Osteoblast (primary cell): ENCODE results near the gene AKT1S1. TPM values are rescaled to one million over a fixed set of nuclear protein-coding genes. Genes with fewer than 3 reads are reported as not detected.

ENCODE experiments used
- DNase-seq: peaks from one replicate; pipeline ENCODE4 v3.0.0; 2011; ENCODE audit warnings: low spot score, mixed read lengths; ENCODE audit not compliant: insufficient read length; ENCODE audit errors: missing footprints
- H2AFZ ChIP-seq: 2 replicates; pipeline ENCODE4 v1.6.0; 2011; ENCODE audit warnings: mild to moderate bottlenecking, low read length
- H3K27ac ChIP-seq: 2 replicates; pipeline ENCODE4 v1.5.1; 2011; ENCODE audit warnings: mild to moderate bottlenecking, low read depth, low read length, moderate library complexity
- H3K27me3 ChIP-seq: 2 replicates; pipeline ENCODE4 v1.6.0; 2012; ENCODE audit warnings: mild to moderate bottlenecking, control low read depth, inconsistent platforms, low read length, moderate library complexity; ENCODE audit not compliant: insufficient read depth
- H3K36me3 ChIP-seq: 2 replicates; pipeline ENCODE4 v1.5.1; 2011; ENCODE audit warnings: mild to moderate bottlenecking, low read length, control low read depth, moderate library complexity; ENCODE audit not compliant: insufficient read depth
- H3K4me1 ChIP-seq: 2 replicates; pipeline ENCODE4 v1.5.1; 2011; ENCODE audit warnings: mild to moderate bottlenecking, low read length, control low read depth, moderate library complexity; ENCODE audit not compliant: insufficient read depth
- H3K4me2 ChIP-seq: 2 replicates; pipeline ENCODE4 v1.6.0; 2011; ENCODE audit warnings: mild to moderate bottlenecking, low read length; ENCODE audit not compliant: insufficient read depth
- H3K4me3 ChIP-seq: fragments of 200-600 bp; sonication (generic); 3 replicates; pipeline ENCODE4 v1.5.1; 2012; ENCODE audit warnings: mild to moderate bottlenecking, low read length, inconsistent platforms; ENCODE audit not compliant: insufficient read depth
- H3K79me2 ChIP-seq: 2 replicates; pipeline ENCODE4 v1.6.0; 2012; ENCODE audit warnings: mild to moderate bottlenecking, low read length, control low read depth, inconsistent platforms; ENCODE audit not compliant: insufficient read depth
- H3K9me3 ChIP-seq: 2 replicates; pipeline ENCODE4 v1.5.1; 2011; ENCODE audit warnings: low read depth, low read length, control low read depth
- H4K20me1 ChIP-seq: 2 replicates; pipeline ENCODE4 v1.6.0; 2012; ENCODE audit warnings: mild to moderate bottlenecking, low read length, control low read depth; ENCODE audit not compliant: insufficient read depth
- total RNA-seq: library from RNA; depleted of rRNA; stranded (reverse); fragments of >200 nt; gene quantifications from 2 replicates; pipeline ENCODE4 v1.2.3, GENCODE V29; 2012
- TF ChIP-seq, protein P1 (sequence below): IDR thresholded peaks from 2 replicates; pipeline ENCODE4 v1.5.1; 2011; ENCODE audit warnings: mild to moderate bottlenecking, low read depth, low read length, moderate library complexity; ENCODE audit errors: extremely low read depth

AKT1S1 gene
- total RNA-seq, 1 donor: 13.4 TPM

DNA sequence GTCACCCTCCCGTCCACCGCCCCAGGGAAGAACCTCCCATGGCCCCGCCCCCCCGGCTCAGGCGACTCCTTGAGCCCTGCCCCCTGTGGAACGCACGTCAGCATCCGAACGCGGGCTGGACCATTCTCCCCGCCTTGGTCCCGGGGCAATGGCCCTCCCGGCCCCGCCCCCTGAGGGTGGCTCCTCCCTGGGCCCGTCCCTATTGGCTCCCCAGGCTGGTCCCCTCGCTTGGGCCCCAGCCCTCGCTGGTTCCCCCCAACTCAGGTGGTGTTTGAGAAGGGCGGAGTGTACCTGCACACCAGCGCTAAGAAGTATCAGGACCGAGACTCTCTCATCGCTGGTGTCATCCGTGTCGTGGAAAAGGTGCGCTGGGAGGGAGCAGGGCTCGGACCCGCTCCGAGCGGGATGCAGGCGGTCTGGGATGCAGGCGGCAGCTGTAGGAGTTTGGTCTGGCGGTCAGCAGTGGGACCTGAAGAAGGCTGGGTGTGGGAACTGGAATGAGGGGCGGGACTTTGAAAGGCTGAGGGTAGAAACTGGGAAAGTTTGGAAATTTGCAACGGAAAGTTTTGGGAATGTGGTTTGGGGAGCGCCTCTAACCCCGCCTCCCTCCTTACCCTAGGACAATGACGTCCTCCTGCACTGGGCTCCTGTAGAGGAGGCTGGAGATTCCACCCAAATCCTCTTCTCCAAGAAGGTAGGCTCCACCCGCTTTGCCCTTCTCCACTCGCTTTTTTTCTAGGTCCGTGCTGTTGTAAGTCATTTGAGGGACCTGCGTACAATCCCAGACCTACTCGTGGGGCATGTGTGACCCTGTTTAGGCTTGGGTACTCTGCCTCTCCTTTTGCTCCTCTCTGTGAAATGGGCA is 956 bp upstream of the AKT1S1 start:
- no peaks in the 10 kb centered on the region for H3K9me3 ChIP-seq
- H3K27ac ChIP-seq: peak overlapping the region; percentile 100
- peaks cover 20% of the 10 kb centered on the region for H3K4me1 ChIP-seq
- peak overlapping the region; percentile 94 for H3K4me2 ChIP-seq
- TF ChIP-seq, protein P1, sequence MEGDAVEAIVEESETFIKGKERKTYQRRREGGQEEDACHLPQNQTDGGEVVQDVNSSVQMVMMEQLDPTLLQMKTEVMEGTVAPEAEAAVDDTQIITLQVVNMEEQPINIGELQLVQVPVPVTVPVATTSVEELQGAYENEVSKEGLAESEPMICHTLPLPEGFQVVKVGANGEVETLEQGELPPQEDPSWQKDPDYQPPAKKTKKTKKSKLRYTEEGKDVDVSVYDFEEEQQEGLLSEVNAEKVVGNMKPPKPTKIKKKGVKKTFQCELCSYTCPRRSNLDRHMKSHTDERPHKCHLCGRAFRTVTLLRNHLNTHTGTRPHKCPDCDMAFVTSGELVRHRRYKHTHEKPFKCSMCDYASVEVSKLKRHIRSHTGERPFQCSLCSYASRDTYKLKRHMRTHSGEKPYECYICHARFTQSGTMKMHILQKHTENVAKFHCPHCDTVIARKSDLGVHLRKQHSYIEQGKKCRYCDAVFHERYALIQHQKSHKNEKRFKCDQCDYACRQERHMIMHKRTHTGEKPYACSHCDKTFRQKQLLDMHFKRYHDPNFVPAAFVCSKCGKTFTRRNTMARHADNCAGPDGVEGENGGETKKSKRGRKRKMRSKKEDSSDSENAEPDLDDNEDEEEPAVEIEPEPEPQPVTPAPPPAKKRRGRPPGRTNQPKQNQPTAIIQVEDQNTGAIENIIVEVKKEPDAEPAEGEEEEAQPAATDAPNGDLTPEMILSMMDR: no peak
- DNase-seq: peak; percentile 100
- H3K27me3 ChIP-seq: no peaks in the 10 kb centered on the region
- peaks cover 41% of the 10 kb centered on the region for H3K79me2 ChIP-seq
- peak overlapping the region; percentile 100 for H3K4me3 ChIP-seq
- peak overlapping the region; percentile 96 for H2AFZ ChIP-seq
- peaks cover 33% of the 10 kb centered on the region for H3K36me3 ChIP-seq
- H4K20me1 ChIP-seq: peaks cover 4% of the 10 kb centered on the region

DNA sequence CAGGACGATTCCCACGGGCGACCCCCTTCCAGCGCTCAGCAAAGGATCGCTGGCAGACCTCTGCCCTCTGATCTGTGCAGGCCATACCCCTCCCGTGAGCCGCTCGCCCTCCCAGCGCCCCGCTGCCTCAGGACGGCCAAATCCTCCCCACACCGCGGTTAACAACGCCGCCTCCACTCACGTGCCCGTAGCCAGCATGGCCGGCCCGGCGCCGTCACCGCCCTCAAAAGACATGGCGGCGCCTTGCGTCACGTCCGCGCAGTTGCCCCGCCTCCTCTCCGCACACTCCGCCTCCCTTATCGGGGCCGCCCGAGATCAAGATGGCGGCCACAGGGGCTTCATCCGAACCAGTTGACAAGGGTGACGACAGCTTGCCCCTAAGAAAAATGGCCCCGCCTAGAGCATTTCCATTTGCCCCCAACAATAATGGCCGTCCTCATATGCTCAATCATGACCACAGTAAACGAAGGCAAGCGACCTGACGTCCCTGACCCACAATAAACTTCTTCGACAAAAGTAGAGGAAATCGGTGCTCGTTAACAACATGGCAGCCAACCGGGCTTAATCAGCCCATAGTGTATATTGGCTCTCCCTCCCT is 634 bp downstream of the AKT1S1 start:
- Histone ChIP-seq H3K79me2 (peaks cover 49% of the 10 kb centered on the region), H3K27me3 (no peaks in the 10 kb centered on the region)

DNA sequence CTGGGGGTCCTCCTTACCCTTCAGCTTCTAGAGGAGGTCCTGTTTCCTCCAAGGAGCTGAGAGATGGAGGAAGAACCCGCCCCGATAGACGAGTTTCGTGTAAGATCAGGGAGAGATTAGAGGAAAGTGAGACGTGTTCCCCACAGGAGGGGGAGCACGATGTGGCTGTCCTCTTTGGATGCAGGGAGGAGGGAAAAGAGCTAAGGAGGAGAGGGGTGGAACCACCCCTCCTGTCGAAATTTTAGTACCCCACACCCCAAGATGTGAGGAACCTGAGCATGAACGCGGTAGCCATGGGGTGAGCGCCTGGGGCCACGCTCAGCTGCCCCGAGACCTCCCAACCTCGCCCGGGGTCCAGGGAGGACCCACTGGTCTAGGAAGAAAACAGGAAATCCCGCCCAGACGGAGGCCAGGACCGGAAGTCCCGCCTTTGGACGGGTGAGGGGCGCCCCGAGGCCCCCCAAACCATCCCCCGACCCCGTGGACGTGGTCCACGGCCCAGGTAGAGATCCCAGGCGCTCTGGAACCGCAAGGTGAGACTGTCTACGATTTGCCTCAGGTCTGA is 1.2 kb downstream of the AKT1S1 start:
- H3K4me3 ChIP-seq: peak overlapping the region; percentile 100
- no peaks in the 10 kb centered on the region for H3K27me3 ChIP-seq
- peaks cover 20% of the 10 kb centered on the region for H3K4me1 ChIP-seq
- H2AFZ ChIP-seq: peak overlapping the region; percentile 91
- H4K20me1 ChIP-seq: peaks cover 4% of the 10 kb centered on the region
- no peaks in the 10 kb centered on the region for H3K9me3 ChIP-seq
- peaks cover 54% of the 10 kb centered on the region for H3K79me2 ChIP-seq
- TF ChIP-seq, protein P1: no peak
- H3K36me3 ChIP-seq: peaks cover 20% of the 10 kb centered on the region
- peak overlapping the region; percentile 94 for H3K4me2 ChIP-seq
- H3K27ac ChIP-seq: peak overlapping the region; percentile 100
- peak; percentile 93 for DNase-seq

More for the DNA sequence above, 634 bp downstream of the AKT1S1 start:
- peak; percentile 97 for DNase-seq
- H2AFZ ChIP-seq: peak overlapping the region; percentile 98
- peak overlapping the region; percentile 100 for H3K27ac ChIP-seq
- H3K4me1 ChIP-seq: peaks cover 20% of the 10 kb centered on the region
- H3K4me2 ChIP-seq: peak overlapping the region; percentile 94
- H3K9me3 ChIP-seq: no peaks in the 10 kb centered on the region
- peaks cover 4% of the 10 kb centered on the region for H4K20me1 ChIP-seq
- TF ChIP-seq, protein P1: no peak
- peaks cover 22% of the 10 kb centered on the region for H3K36me3 ChIP-seq
- peak overlapping the region; percentile 100 for H3K4me3 ChIP-seq

DNA sequence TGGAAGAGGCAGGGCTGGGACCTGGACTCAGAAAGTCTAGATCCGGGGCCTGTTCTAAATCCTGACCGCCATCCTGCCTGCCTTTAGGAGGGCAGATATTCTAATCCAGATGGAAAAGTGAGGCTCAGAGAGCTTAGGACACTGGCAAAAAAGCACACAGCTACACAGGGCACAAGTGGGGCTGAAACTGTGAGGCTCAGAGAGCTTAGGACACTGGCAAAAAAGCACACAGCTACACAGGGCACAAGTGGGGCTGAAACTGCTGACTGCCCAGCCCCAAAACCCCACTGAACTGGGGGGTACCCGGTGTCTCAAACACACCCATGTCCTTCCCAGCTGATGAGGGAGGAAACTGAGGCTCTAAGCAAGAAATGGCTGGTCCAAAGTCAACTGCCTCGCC is 2.0 kb downstream of the AKT1S1 start:
- H3K4me2 ChIP-seq: peak overlapping the region; percentile 94
- H2AFZ ChIP-seq: no peak overlapping the region
- H3K4me1 ChIP-seq: peaks cover 24% of the 10 kb centered on the region
- TF ChIP-seq, protein P1: no peak
- H4K20me1 ChIP-seq: peaks cover 4% of the 10 kb centered on the region
- peak overlapping the region; percentile 100 for H3K27ac ChIP-seq
- no peaks in the 10 kb centered on the region for H3K9me3 ChIP-seq
- peaks cover 19% of the 10 kb centered on the region for H3K36me3 ChIP-seq
- peak overlapping the region; percentile 100 for H3K4me3 ChIP-seq
- no peak for DNase-seq
- no peaks in the 10 kb centered on the region for H3K27me3 ChIP-seq
- H3K79me2 ChIP-seq: peaks cover 62% of the 10 kb centered on the region
